ENCODE measurements around the gene TNFSF9. TPM values are rescaled to one million over a fixed set of nuclear protein-coding genes. Genes with fewer than 3 reads are reported as not detected.

The TNFSF9 gene
- total and polyA plus RNA-seq, 2 of the 8 experiments (the other 6 are each of a cell fraction or from before 2014, with no cell fraction given) = 1.7 to 4.4 TPM

DNA sequence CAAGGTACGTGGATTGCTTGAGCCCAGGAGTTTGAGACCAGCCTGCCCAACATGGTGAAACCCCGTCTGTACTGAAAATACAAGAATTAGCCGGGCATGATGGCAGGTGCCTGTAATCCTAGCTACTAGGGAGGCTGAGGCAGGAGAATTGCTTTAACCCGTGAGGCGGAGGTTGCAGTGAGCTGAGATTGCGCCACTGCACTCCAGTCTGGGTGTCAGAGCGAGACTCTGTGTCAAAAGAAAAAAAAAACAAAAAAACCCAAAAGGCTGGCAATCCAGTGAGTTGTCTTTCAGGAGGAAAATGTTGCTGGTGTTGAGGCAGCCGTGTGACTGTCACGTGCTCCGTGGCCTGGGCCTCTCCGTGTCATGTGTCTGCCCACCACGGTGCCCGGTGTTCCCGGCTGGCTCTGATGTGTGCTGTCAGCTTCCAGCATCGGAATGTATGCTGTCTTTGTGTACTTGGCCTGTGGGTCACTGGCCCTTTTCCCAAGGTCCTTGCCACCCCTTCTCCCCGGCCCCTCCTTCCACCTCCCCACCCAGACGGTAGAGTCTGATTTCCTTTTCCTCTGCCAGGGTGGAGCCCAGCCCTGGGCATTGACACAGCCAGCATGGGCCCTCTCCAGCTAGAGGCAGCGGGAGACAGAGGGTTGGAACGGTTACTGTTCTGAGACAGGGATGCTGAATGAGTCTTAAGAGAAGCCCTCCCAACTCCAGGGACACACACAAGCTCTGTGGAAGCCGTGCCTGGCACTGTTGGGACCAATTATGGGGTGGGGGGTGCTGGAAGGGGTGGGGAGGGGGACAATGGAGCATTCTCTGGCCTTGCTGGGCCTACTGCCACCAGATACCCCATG lies 21.5 kb upstream of the TNFSF9 start:
- no peak overlapping the region for H2BK15ac ChIP-seq (ENCODE audit: low read length)
- no peak overlapping the region for H3K4me3 ChIP-seq (ENCODE audit: extremely low read depth in 1 of 4, insufficient read depth in 2 of 4, low read depth in 3 of 4, low read length in 4 of 4)
- no peak for DNase-seq (ENCODE audit: low read depth in 1 of 2, low spot score in 2 of 2)
- H2AK5ac ChIP-seq (ENCODE audit: low read depth, low read length) = no peak overlapping the region
- H3K9ac ChIP-seq (replicated peaks in 1 of 4; ENCODE audit: extremely low read depth in 1 of 4, low read depth in 3 of 4, low read length in 3 of 4) = no peak overlapping the region
- FAIRE-seq = no peak
- no peak overlapping the region for H4K5ac ChIP-seq (ENCODE audit: insufficient read length, low read depth, low read length)
- no peak overlapping the region for H3K56ac ChIP-seq (replicated peaks; ENCODE audit: insufficient read length, low read depth, low read length)
- H3K18ac ChIP-seq (ENCODE audit: extremely low read depth, low read length) = no peak overlapping the region
- H4K20me1 ChIP-seq (replicated peaks in 1 of 2; ENCODE audit: control insufficient read depth in 1 of 2, insufficient read depth in 2 of 2, low read length in 2 of 2) = no peaks in the 10 kb centered on the region
- no peaks in the 10 kb centered on the region for H3K27me3 ChIP-seq (replicated peaks in 1 of 4; ENCODE audit: control insufficient read depth in 3 of 4, extremely low read depth in 1 of 4, insufficient read depth in 3 of 4, low read length in 3 of 4)
- 88% methylated on average over 19 of the region's 20 CpGs; no CpG with 5 or more reads in 1 of the 2 experiments for WGBS, 2 experiments (ENCODE audit: extremely low coverage in 1 of 2, insufficient coverage in 1 of 2, insufficient read length in 1 of 2, insufficient replicate concordance in 2 of 2, low coverage in 1 of 2, low lambda C conversion rate in 2 of 2, missing lambda C conversion rate in 1 of 2)
- no peak overlapping the region; the same call in none of the 2 replicates for H4K8ac ChIP-seq (ENCODE audit: extremely low read depth, insufficient read depth, low read length)
- CTCF ChIA-PET (ENCODE audit: partially characterized antibody) = interaction anchor here (0.7 to 4.7 kb wide), 2 partner anchors 27 to 122 kb away, joined by 3 to 19 read pairs; partner anchors contain the start of gene DENND1C
- no peak overlapping the region for H2AFZ ChIP-seq (ENCODE audit: low read length)
- H3K79me1 ChIP-seq (ENCODE audit: low read depth, low read length) = no peaks in the 10 kb centered on the region
- no peak overlapping the region for H2BK5ac ChIP-seq (ENCODE audit: low read depth, low read length)
- no peak overlapping the region for H3K27ac ChIP-seq (ENCODE audit: low read depth, low read length)
- POLR2A ChIA-PET (ENCODE audit: partially characterized antibody) = no interaction called here
- no peak overlapping the region for H3K4ac ChIP-seq (replicated peaks; ENCODE audit: insufficient read length, low read depth, low read length)
- H3K79me2 ChIP-seq (ENCODE audit: control insufficient read depth in 1 of 2, insufficient read depth in 2 of 2, low read length in 2 of 2) = no peaks in the 10 kb centered on the region
- H2BK20ac ChIP-seq (ENCODE audit: low read length) = no peak overlapping the region
- H3K4me2 ChIP-seq (ENCODE audit: insufficient read depth in 1 of 2, low read depth in 2 of 2, low read length in 2 of 2) = no peak overlapping the region
- no peaks in the 10 kb centered on the region for H3K36me3 ChIP-seq (ENCODE audit: control insufficient read depth in 2 of 4, insufficient read depth in 4 of 4, low read length in 3 of 4)
- no peaks in the 10 kb centered on the region for H3K9me3 ChIP-seq (ENCODE audit: insufficient read depth in 2 of 2, low read depth in 1 of 2, low read length in 1 of 2)
- H4K91ac ChIP-seq (replicated peaks; ENCODE audit: insufficient read length, low read length) = no peak overlapping the region
- H3K23ac ChIP-seq (ENCODE audit: insufficient read length) = no peak overlapping the region
- no peaks in the 10 kb centered on the region for H3K23me2 ChIP-seq (ENCODE audit: low read depth, low read length)
- no peak overlapping the region for H2BK120ac ChIP-seq (replicated peaks; ENCODE audit: low read depth, low read length)
- H3K4me1 ChIP-seq (replicated peaks in 1 of 4; ENCODE audit: control insufficient read depth in 3 of 4, insufficient read depth in 4 of 4, low read length in 3 of 4) = no peaks in the 10 kb centered on the region
- H3K14ac ChIP-seq (ENCODE audit: insufficient read length) = no peak overlapping the region
- H2BK12ac ChIP-seq (ENCODE audit: low read depth, low read length) = no peak overlapping the region
- TF ChIP-seq SRF (IDR thresholded peaks at IDR 0.05; ENCODE audit: low read depth, low read length) = no peak
- TF ChIP-seq POLR2AphosphoS5 (IDR thresholded peaks at IDR 0.05; ENCODE audit: low read depth, low read length) = no peak
- TF ChIP-seq JUND (IDR thresholded peaks at IDR 0.05; ENCODE audit: low read length) = no peak
- no peak for TF ChIP-seq GABPA (IDR thresholded peaks at IDR 0.05; ENCODE audit: borderline replicate concordance, insufficient read depth, low read length)
- TF ChIP-seq CEBPB (IDR thresholded peaks at IDR 0.05; ENCODE audit: low read depth, low read length) = no peak
- TF ChIP-seq EZH2 (IDR thresholded peaks at IDR 0.05; ENCODE audit: low read depth, low read length, severe bottlenecking) = no peak
- TF ChIP-seq E2F6 (IDR thresholded peaks at IDR 0.05) = no peak
- TF ChIP-seq NANOG (IDR thresholded peaks at IDR 0.05; ENCODE audit: insufficient read depth, low read depth, low read length, poor library complexity, severe bottlenecking) = no peak
- TF ChIP-seq RBBP5 (IDR thresholded peaks at IDR 0.05; ENCODE audit: borderline replicate concordance, low read depth, low read length) = no peak
- no peak for TF ChIP-seq SP1 (IDR thresholded peaks at IDR 0.05; ENCODE audit: low read depth, low read length)
- no peak for TF ChIP-seq CHD1 (IDR thresholded peaks at IDR 0.05; ENCODE audit: low read depth, low read length)
- no peak for TF ChIP-seq EGR1 (IDR thresholded peaks at IDR 0.05; ENCODE audit: borderline replicate concordance, low read depth, low read length)

All from H1 (cell line).